Bronchial epithelial cell (primary cell): ENCODE results near the gene PAPOLG. TPM values are rescaled to one million over a fixed set of nuclear protein-coding genes. Genes with fewer than 3 reads are reported as not detected.

Source experiments
- DNase-seq: peaks from one replicate; pipeline ENCODE4 v3.0.0-alpha.2; 2010; ENCODE audit warnings: low read depth
- FAIRE-seq: peaks from 2 replicates; lab custom pipeline; 2011; peaks lifted over from hg19 to GRCh38; lab: Jason Lieb, UNC
- H3K27me3 ChIP-seq: 2 replicates; pipeline ENCODE4 v1.5.1; 2011; ENCODE audit warnings: low read length; ENCODE audit not compliant: control insufficient read depth, insufficient read depth
- H3K36me3 ChIP-seq: 2 replicates; pipeline ENCODE4 v1.5.1; 2011; ENCODE audit warnings: low read length; ENCODE audit not compliant: control insufficient read depth, insufficient read depth
- H3K4me3 ChIP-seq: 2 replicates; pipeline ENCODE4 v1.5.1; 2011; ENCODE audit warnings: mild to moderate bottlenecking, low read depth, low read length, control low read depth
- total RNA-seq: library from RNA; depleted of rRNA; stranded (reverse); fragments of >200 nt; gene quantifications from 2 replicates; pipeline ENCODE4 v1.2.1, GENCODE V29; 2014
- TF ChIP-seq, protein P1 (sequence below): IDR thresholded peaks from 2 replicates; pipeline ENCODE4 v1.5.1; 2011; ENCODE audit warnings: mild to moderate bottlenecking, moderate library complexity, low read length, control low read depth, inconsistent platforms; ENCODE audit not compliant: insufficient read depth, severe bottlenecking

The PAPOLG gene
- total RNA-seq, 1 donor from 2014 or later: 9.7 TPM

DNA sequence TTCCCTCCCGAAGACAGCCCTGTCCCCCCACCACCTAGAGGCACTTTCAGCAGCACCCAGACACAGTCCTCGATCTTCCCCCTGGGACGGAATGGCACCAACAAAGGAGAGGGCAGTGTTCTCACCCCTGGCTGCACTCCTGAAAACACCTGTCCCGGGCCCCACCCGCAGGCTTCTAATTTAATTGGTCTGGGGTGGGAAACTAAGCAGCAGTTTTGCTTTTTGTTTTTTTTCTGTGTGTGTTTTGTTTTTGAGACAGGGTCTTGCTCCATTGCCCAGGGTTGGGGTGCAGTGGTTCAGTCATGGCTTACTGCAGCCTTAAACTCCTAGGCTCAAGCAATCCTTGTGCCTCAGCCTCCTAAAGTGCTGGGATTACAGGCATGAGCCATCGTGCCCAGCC, 86.9 kb downstream of the PAPOLG start:
- no peak overlapping the region for H3K4me3 ChIP-seq
- no peaks in the 10 kb centered on the region for H3K36me3 ChIP-seq
- TF ChIP-seq, protein P1, sequence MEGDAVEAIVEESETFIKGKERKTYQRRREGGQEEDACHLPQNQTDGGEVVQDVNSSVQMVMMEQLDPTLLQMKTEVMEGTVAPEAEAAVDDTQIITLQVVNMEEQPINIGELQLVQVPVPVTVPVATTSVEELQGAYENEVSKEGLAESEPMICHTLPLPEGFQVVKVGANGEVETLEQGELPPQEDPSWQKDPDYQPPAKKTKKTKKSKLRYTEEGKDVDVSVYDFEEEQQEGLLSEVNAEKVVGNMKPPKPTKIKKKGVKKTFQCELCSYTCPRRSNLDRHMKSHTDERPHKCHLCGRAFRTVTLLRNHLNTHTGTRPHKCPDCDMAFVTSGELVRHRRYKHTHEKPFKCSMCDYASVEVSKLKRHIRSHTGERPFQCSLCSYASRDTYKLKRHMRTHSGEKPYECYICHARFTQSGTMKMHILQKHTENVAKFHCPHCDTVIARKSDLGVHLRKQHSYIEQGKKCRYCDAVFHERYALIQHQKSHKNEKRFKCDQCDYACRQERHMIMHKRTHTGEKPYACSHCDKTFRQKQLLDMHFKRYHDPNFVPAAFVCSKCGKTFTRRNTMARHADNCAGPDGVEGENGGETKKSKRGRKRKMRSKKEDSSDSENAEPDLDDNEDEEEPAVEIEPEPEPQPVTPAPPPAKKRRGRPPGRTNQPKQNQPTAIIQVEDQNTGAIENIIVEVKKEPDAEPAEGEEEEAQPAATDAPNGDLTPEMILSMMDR: no peak
- FAIRE-seq (no peak), DNase-seq (no peak)
- no peaks in the 10 kb centered on the region for H3K27me3 ChIP-seq

DNA sequence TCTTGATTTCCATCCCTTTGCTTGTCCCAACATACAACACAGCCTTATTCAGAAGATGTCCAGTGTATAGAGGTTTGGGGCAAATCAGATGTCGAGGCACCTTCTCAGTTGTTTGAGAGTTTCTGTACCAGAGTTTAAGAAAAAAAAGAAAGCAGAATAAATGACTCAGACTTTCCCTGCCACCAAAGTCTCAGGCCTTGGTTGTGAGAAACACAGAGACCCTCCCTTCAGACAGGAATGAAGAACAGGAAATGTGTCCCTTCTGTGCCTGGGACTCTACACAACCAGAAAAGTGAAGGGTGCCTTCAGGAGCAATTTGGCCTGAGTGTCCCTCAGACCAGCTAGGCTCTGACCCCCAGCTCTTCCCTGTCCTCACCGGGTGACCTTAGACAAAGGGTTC, 88.0 kb downstream of the PAPOLG start:
- FAIRE-seq: no peak
- no peaks in the 10 kb centered on the region for H3K27me3 ChIP-seq
- H3K36me3 ChIP-seq: no peaks in the 10 kb centered on the region
- H3K4me3 ChIP-seq: no peak overlapping the region
- no peak for DNase-seq
- TF ChIP-seq, protein P1: no peak

- FAIRE-seq (no peak), DNase-seq (no peak)
- no peaks in the 10 kb centered on the region for H3K27me3 ChIP-seq
- H3K4me3 ChIP-seq: no peak overlapping the region
- TF ChIP-seq, protein P1: no peak
- no peaks in the 10 kb centered on the region for H3K36me3 ChIP-seq
These were observed 91.8 kb downstream of the PAPOLG start for GRCh38 chr2:60847854-60848253.

Other genes with a start within 250 kb of the PAPOLG start
- 1.8 and 3.6 TPM in 2 replicates for gene BCL11A, start 202.6 kb upstream of the PAPOLG start, total RNA-seq
- 8.6 and 9.0 TPM in 2 replicates for gene REL, start 125.3 kb downstream of the PAPOLG start, total RNA-seq